ENCODE measurements around the gene VSIG4.

The VSIG4 gene

GRCh38 chrX:66023385-66024091 lies 16.3 kb downstream of the VSIG4 start:
- no peak for DNase-seq

GRCh38 chrX:66022632-66023384 lies 17.1 kb downstream of the VSIG4 start:
- no peak for DNase-seq

GRCh38 chrX:66021765-66022631 lies 17.9 kb downstream of the VSIG4 start:
- no peak for DNase-seq

- no peak for DNase-seq
Measured at GRCh38 chrX:66021401-66021764, 18.5 kb downstream of the VSIG4 start.

- no peak for DNase-seq
Measured at GRCh38 chrX:66020631-66021334, 19.1 kb downstream of the VSIG4 start.

- DNase-seq: no peak
Measured at GRCh38 chrX:66019974-66020373, 19.9 kb downstream of the VSIG4 start.

GRCh38 chrX:66019310-66019652 lies 20.6 kb downstream of the VSIG4 start:
- DNase-seq: no peak

GRCh38 chrX:66018585-66019309 lies 21.1 kb downstream of the VSIG4 start:
- no peak for DNase-seq

- no peak for DNase-seq
Measured at GRCh38 chrX:66017659-66018170, 22.2 kb downstream of the VSIG4 start.

GRCh38 chrX:66016905-66017658 lies 22.8 kb downstream of the VSIG4 start:
- DNase-seq: no peak

GRCh38 chrX:66015900-66016689 lies 23.8 kb downstream of the VSIG4 start:
- DNase-seq: no peak

- DNase-seq: no peak
Measured at GRCh38 chrX:66015152-66015831, 24.6 kb downstream of the VSIG4 start.

- DNase-seq: no peak
Measured at GRCh38 chrX:66014556-66014955, 25.3 kb downstream of the VSIG4 start.

- DNase-seq: no peak
Measured at GRCh38 chrX:66014084-66014483, 25.8 kb downstream of the VSIG4 start.

GRCh38 chrX:66013194-66013816 lies 26.6 kb downstream of the VSIG4 start:
- no peak for DNase-seq

GRCh38 chrX:66012094-66012534 lies 27.8 kb downstream of the VSIG4 start:
- DNase-seq: no peak

- DNase-seq: no peak
Measured at GRCh38 chrX:66009231-66009845, 30.5 kb downstream of the VSIG4 start.

- DNase-seq: no peak
Measured at GRCh38 chrX:66008328-66008970, 31.4 kb downstream of the VSIG4 start.
